Trophoblast cell (in vitro differentiated cells and primary cell): ENCODE measurements around the gene ALPK3.

ENCODE experiments used
- DNase-seq, 2 donors: peaks; one replicate each; pipeline ENCODE4 v3.0.0-alpha.2; 2016
- H2AFZ ChIP-seq: 2 replicates; pipeline ENCODE4 v1.6.1; 2013; ENCODE audit warnings: low read length, moderate library complexity, mild to moderate bottlenecking; ENCODE audit not compliant: insufficient read depth, poor library complexity
- H2AK5ac ChIP-seq: 2 replicates; pipeline ENCODE4 v1.6.1; 2013; ENCODE audit warnings: mild to moderate bottlenecking, low read length
- H2BK120ac ChIP-seq: 2 replicates; pipeline ENCODE4 v1.6.1; 2013; ENCODE audit warnings: low read length, mild to moderate bottlenecking, moderate library complexity; ENCODE audit not compliant: insufficient read depth, poor library complexity
- H2BK12ac ChIP-seq: 2 replicates; pipeline ENCODE4 v1.6.1; 2013; ENCODE audit warnings: mild to moderate bottlenecking, low read length, moderate library complexity
- H2BK5ac ChIP-seq: 2 replicates; pipeline ENCODE4 v1.6.1; 2013; ENCODE audit warnings: low read length, low read depth, moderate library complexity, mild to moderate bottlenecking; ENCODE audit not compliant: poor library complexity
- H3K14ac ChIP-seq: 2 replicates; pipeline ENCODE4 v1.6.1; 2013; ENCODE audit warnings: mild to moderate bottlenecking, low read length
- H3K18ac ChIP-seq: 2 replicates; pipeline ENCODE4 v1.6.1; 2013; ENCODE audit warnings: mild to moderate bottlenecking, low read length
- H3K23ac ChIP-seq: 2 replicates; pipeline ENCODE4 v1.6.1; 2013; ENCODE audit warnings: low read length
- H3K27ac ChIP-seq: 2 replicates; pipeline ENCODE4 v1.5.1; 2013; ENCODE audit warnings: low read depth, mild to moderate bottlenecking, inconsistent platforms, low read length, moderate library complexity
- H3K27me3 ChIP-seq: 2 replicates; pipeline ENCODE4 v1.6.1; 2013; ENCODE audit warnings: inconsistent platforms, mild to moderate bottlenecking, low read length, moderate library complexity; ENCODE audit not compliant: insufficient read depth
- H3K36me3 ChIP-seq, 2 experiments: 1 replicate in 1 of 2; 2 replicates in 1 of 2; pipeline ENCODE4 v1.6.1; 2013; ENCODE audit warnings: low read length in 2 of 2, mild to moderate bottlenecking in 2 of 2, moderate library complexity in 1 of 2; ENCODE audit not compliant: insufficient read depth in 2 of 2, control insufficient read depth in 1 of 2
- H3K4ac ChIP-seq: 2 replicates; pipeline ENCODE4 v1.6.1; 2013; ENCODE audit warnings: low read depth, mild to moderate bottlenecking, low read length, moderate library complexity
- H3K4me1 ChIP-seq, 2 experiments: 1 replicate in 1 of 2; 2 replicates in 1 of 2; pipeline ENCODE4 v1.6.1; 2013; ENCODE audit warnings: low read length in 2 of 2, mild to moderate bottlenecking in 2 of 2, moderate library complexity in 1 of 2; ENCODE audit not compliant: insufficient read depth in 2 of 2, control insufficient read depth in 1 of 2
- H3K4me2 ChIP-seq: 2 replicates; pipeline ENCODE4 v1.6.1; 2013; ENCODE audit warnings: inconsistent platforms, mild to moderate bottlenecking, low read length, moderate library complexity
- H3K4me3 ChIP-seq: 2 replicates; pipeline ENCODE4 v1.5.1; 2013; ENCODE audit warnings: mild to moderate bottlenecking, low read depth, low read length, inconsistent platforms
- H3K79me1 ChIP-seq: one replicate; pipeline ENCODE4 v1.6.1; 2013; ENCODE audit warnings: low read length
- H3K79me2 ChIP-seq: 2 replicates; pipeline ENCODE4 v1.6.1; 2013; ENCODE audit warnings: low read length, mild to moderate bottlenecking; ENCODE audit not compliant: control insufficient read depth, insufficient read depth, poor library complexity
- H3K9ac ChIP-seq: 2 replicates; pipeline ENCODE4 v1.6.1; 2013; ENCODE audit warnings: mild to moderate bottlenecking, low read length
- H3K9me3 ChIP-seq: 2 replicates; pipeline ENCODE4 v1.6.1; 2013; ENCODE audit warnings: low read depth, mild to moderate bottlenecking, control low read depth, inconsistent platforms, low read length; ENCODE audit not compliant: insufficient read depth
- H4K12ac ChIP-seq: 2 replicates; pipeline ENCODE4 v1.6.1; 2013; ENCODE audit warnings: low read depth, mild to moderate bottlenecking, low read length, moderate library complexity
- H4K8ac ChIP-seq: 2 replicates; pipeline ENCODE4 v1.6.1; 2013; ENCODE audit warnings: low read depth, mild to moderate bottlenecking, low read length, moderate library complexity
- H4K91ac ChIP-seq: one replicate; pipeline ENCODE4 v1.6.1; 2013; ENCODE audit warnings: low read depth, mild to moderate bottlenecking, low read length, moderate library complexity
- WGBS: extraction: QIAGEN DNeasy Blood & Tissue Kit; methylation state at CpG from one replicate; pipeline ENCODE4 v1.1.7; 2013; ENCODE audit warnings: missing lambda C conversion rate; ENCODE audit not compliant: insufficient read length, insufficient coverage; ENCODE audit errors: extremely low coverage; 5-methylcytosine and 5-hydroxymethylcytosine counted together

ALPK3 gene

DNA sequence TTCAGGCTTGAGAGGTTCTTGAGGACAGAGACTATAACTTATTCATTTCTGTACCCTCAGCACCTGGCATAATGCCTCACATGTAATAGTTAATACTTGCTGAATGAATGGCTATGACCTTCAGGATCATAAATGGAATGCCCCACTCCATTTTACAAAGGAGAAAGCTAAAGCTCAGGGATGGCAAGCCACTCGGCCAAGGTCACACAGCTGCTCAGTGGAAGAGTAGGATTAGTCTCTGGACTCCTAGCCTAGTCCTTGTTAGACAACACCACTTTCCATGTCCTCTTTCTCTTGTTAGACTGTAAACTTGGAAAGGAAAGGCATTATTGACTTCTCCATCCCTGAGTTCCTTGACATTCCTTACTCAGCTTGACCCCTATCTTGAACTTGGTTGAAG is 3.2 kb upstream of the ALPK3 start:
- Histone ChIP-seq H3K18ac (no peak overlapping the region), H2BK5ac (no peak overlapping the region), H3K4me3 (no peak overlapping the region), H3K27ac (no peak overlapping the region), H4K12ac (no peak overlapping the region), H3K79me2 (peaks cover 5% of the 10 kb centered on the region), H2BK12ac (no peak overlapping the region), H2BK120ac (no peak overlapping the region), H3K14ac (no peak overlapping the region), H3K4me2 (no peak overlapping the region), H3K9me3 (no peaks in the 10 kb centered on the region), H4K8ac (no peak overlapping the region), H2AFZ (no peak overlapping the region), H4K91ac (no peak overlapping the region), H3K27me3 (no peaks in the 10 kb centered on the region), H3K79me1 (peaks cover 20% of the 10 kb centered on the region), H3K36me3 (peaks cover 0 to 2% of the 10 kb centered on the region in 2 experiments), H3K9ac (no peak overlapping the region), H3K4ac (no peak overlapping the region), H3K23ac (no peak overlapping the region), H3K4me1 (peaks cover 21 to 24% of the 10 kb centered on the region in 2 experiments), H2AK5ac (no peak overlapping the region)
- DNase-seq = no peak
- no CpG with 5 or more reads among the region's 1 CpG for WGBS

DNA sequence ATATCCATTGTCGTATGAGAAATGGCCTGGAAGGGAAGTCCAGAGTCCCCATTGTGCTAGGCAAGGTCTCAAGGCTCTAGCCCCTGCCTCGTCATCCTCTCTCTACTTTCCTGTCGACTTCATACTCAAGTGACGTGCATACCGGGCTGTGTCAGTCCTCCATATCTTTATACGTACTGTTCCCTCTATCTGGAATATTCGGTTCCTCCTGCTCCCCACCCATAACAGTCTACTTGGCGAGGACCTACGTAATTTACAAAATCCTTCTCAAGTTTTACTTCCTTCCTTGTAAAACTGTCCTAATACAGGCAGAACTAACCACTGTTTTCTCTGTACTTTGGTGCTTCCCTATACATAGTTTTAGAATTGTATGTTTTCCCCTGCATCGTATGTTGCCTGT is 2.2 kb upstream of the ALPK3 start:
- no peak overlapping the region for H2BK120ac ChIP-seq

DNA sequence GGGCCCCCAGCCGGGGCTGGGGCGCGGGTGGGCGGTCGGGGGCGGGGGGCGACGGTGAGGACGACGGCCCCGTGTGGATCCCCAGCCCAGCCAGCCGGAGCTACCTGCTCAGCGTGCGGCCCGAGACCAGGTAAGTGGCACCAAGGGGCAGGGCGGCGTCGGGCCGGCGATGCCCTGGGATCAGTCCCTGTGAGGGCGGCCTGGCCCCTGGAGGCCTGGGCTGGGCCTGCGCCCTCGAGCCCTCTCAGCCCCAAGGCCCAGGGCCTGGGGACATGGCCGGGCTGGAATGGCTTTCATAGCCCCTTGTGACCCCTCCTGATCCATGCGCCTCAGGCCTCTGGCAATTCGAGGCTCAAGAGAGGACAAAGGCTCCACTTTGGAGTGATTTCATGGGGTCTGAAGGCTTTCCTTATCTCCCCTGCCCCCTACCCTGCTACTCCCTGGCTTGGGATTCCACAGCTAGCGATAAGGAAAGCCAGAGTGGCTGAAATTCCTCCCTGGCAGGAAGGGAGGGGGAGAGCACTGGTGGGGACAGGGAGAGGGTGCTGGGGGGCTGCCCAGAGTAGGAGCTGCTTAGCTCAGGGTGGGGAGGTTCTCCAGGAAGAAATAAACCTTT is 418 bp downstream of the ALPK3 start:
- no peaks in the 10 kb centered on the region for H3K9me3 ChIP-seq
- H2BK120ac ChIP-seq = peak overlapping the region; percentile 99
- peak overlapping the region; percentile 40 for H3K4me2 ChIP-seq
- H3K79me1 ChIP-seq = peaks cover 28% of the 10 kb centered on the region
- H2AFZ ChIP-seq = peak overlapping the region; percentile 97
- H4K8ac ChIP-seq = peak overlapping the region; percentile 94
- H2BK5ac ChIP-seq = peak overlapping the region; percentile 95
- H2AK5ac ChIP-seq = peak overlapping the region; percentile 99
- H3K14ac ChIP-seq = peak overlapping the region; percentile 97
- peak overlapping the region; percentile 80 for H2BK12ac ChIP-seq
- H3K27me3 ChIP-seq = no peaks in the 10 kb centered on the region
- no CpG with 5 or more reads among the region's 27 CpGs for WGBS
- peak overlapping the region; percentile 90 for H4K12ac ChIP-seq
- H3K4me3 ChIP-seq = peak overlapping the region; percentile 75
- no peak overlapping the region for H3K23ac ChIP-seq
- H4K91ac ChIP-seq = peak overlapping the region; percentile 97
- peak in 1 of 2 donors; percentile 46 for DNase-seq
- H3K36me3 ChIP-seq = peaks cover 0 to 2% of the 10 kb centered on the region in 2 experiments
- peak overlapping the region; percentile 97 for H3K18ac ChIP-seq
- peak overlapping the region; percentile 96 for H3K4ac ChIP-seq
- H3K79me2 ChIP-seq = peaks cover 10% of the 10 kb centered on the region
- peaks cover 34 to 40% of the 10 kb centered on the region in 2 experiments for H3K4me1 ChIP-seq
- H3K27ac ChIP-seq = peak overlapping the region; percentile 93
- peak overlapping the region; percentile 46 for H3K9ac ChIP-seq

More for the DNA sequence above, 2.2 kb upstream of the ALPK3 start:
- Histone ChIP-seq H3K27ac (no peak overlapping the region), H3K79me1 (peaks cover 28% of the 10 kb centered on the region), H2AFZ (no peak overlapping the region), H3K4me2 (no peak overlapping the region), H4K91ac (no peak overlapping the region), H4K12ac (no peak overlapping the region), H3K14ac (no peak overlapping the region), H3K23ac (no peak overlapping the region), H2BK5ac (no peak overlapping the region), H3K79me2 (peaks cover 10% of the 10 kb centered on the region), H3K4ac (no peak overlapping the region), H3K4me3 (no peak overlapping the region), H4K8ac (no peak overlapping the region), H3K9me3 (no peaks in the 10 kb centered on the region), H2BK12ac (no peak overlapping the region), H3K9ac (no peak overlapping the region), H3K18ac (no peak overlapping the region), H3K4me1 (peaks cover 31 to 34% of the 10 kb centered on the region in 2 experiments), H2AK5ac (no peak overlapping the region), H3K27me3 (no peaks in the 10 kb centered on the region), H3K36me3 (peaks cover 0 to 2% of the 10 kb centered on the region in 2 experiments)
- WGBS = no CpG with 5 or more reads among the region's 10 CpGs
- DNase-seq = no peak

DNA sequence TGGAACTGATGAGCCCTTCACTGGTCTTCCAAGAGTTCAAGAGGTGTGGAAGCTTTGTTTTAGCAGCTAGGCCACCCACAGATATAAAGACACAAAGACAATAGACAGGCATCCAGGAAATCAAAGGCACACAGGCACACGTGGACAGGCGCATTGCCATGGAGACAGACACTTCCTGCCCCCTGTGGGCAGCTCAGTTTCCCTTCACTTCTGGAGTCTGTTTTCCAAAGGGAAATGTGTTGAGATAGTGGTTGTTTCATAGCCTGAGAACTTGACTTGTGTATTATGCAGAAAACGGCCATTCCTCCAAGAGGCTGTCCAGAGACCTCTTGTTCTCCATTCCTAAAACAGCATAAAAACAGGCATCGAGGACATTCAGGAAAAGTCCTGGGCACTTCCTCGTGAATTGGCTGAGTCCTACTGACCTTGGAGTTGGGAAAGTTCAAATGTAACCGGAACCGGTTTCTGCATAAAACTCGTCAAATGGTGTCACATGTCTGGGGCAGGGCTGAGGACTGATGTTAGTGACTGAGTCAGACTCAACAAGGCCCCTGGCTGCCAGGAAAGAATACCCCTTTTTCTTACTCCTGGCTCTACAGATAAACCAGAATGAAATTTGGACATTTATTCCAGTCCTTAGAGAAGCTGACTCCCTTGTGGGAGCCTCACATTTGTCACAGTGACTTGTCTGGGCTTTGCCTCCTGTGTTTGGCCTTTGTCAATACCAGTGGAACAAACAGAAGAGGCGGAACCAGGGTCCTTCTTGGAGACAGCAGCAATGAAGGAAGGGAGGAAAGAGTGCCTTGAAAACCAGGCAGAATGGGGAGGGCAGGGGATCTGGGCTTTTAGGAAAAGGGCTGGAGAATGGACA is 1.3 kb downstream of the ALPK3 start:
- no CpG with 5 or more reads among the region's 9 CpGs for WGBS

More for the DNA sequence above, 1.3 kb downstream of the ALPK3 start:
- Histone ChIP-seq H4K8ac (peak overlapping the region; percentile 94), H3K4me1 (peaks cover 36 to 40% of the 10 kb centered on the region in 2 experiments), H3K36me3 (peaks cover 0 to 2% of the 10 kb centered on the region in 2 experiments), H2AK5ac (peak overlapping the region; percentile 99), H2AFZ (peak overlapping the region; percentile 66), H3K4ac (peak overlapping the region; percentile 96), H3K27ac (peak overlapping the region; percentile 93), H3K9me3 (no peaks in the 10 kb centered on the region), H4K91ac (peak overlapping the region; percentile 97), H3K4me3 (peak overlapping the region; percentile 75), H2BK120ac (peak overlapping the region; percentile 99), H3K9ac (no peak overlapping the region), H3K23ac (no peak overlapping the region), H3K14ac (peak overlapping the region; percentile 97), H3K79me2 (peaks cover 10% of the 10 kb centered on the region), H3K4me2 (peak overlapping the region; percentile 40), H2BK5ac (peak overlapping the region; percentile 95), H3K79me1 (peaks cover 28% of the 10 kb centered on the region), H4K12ac (peak overlapping the region; percentile 90), H3K18ac (peak overlapping the region; percentile 97), H3K27me3 (no peaks in the 10 kb centered on the region), H2BK12ac (peak overlapping the region; percentile 80)
- DNase-seq = peak in 1 of 2 donors; percentile 54
